Lung (tissue), 12 donors: ENCODE measurements around the gene EMD. TPM values are rescaled to one million over a fixed set of nuclear protein-coding genes. Genes with fewer than 3 reads are reported as not detected.

ENCODE experiments used
- ATAC-seq: fragments of 200-7000 bp; cut with Tn5 transposase; one replicate; pipeline ENCODE4 v1.9.1; 2020; ENCODE audit warnings: moderate number of reproducible peaks; ENCODE audit not compliant: insufficient read depth, low FRiP score
- DNase-seq, 3 donors: peaks; one replicate each; pipeline ENCODE4 v3.0.0-alpha.2; 2013 to 2017
- H3K27ac ChIP-seq, 2 donors: one replicate each; pipeline ENCODE4 v1.5.1; 2013; ENCODE audit warnings: mild to moderate bottlenecking in 2 of 2, moderate library complexity in 2 of 2, control low read depth in 1 of 2, inconsistent platforms in 1 of 2, low read depth in 1 of 2, low read length in 1 of 2
- H3K27me3 ChIP-seq, 3 donors: one replicate each; pipeline ENCODE4 v1.5.1; 2013; ENCODE audit warnings: low read length in 2 of 3; ENCODE audit not compliant: control insufficient read depth in 3 of 3, insufficient read depth in 3 of 3
- H3K36me3 ChIP-seq, 4 donors: one replicate each; pipeline ENCODE4 v1.5.1; 2013; ENCODE audit warnings: low read length in 4 of 4, mild to moderate bottlenecking in 1 of 4, moderate library complexity in 1 of 4; ENCODE audit not compliant: control insufficient read depth in 4 of 4, insufficient read depth in 4 of 4
- H3K4me1 ChIP-seq, 5 donors: one replicate each; pipeline ENCODE4 v1.5.1; 2013; ENCODE audit warnings: low read length in 5 of 5, mild to moderate bottlenecking in 2 of 5, moderate library complexity in 1 of 5; ENCODE audit not compliant: control insufficient read depth in 5 of 5, insufficient read depth in 5 of 5
- H3K4me3 ChIP-seq: one replicate; pipeline ENCODE4 v1.5.1; 2013; ENCODE audit warnings: mild to moderate bottlenecking, control low read depth, moderate library complexity
- H3K9ac ChIP-seq, 2 donors: one replicate each; pipeline ENCODE4 v1.5.1; 2013; ENCODE audit warnings: low read length in 2 of 2, control low read depth in 1 of 2; ENCODE audit not compliant: insufficient read depth in 1 of 2
- H3K9me3 ChIP-seq, 4 donors: one replicate each; pipeline ENCODE4 v1.5.1; 2013; ENCODE audit warnings: low read length in 3 of 4, mild to moderate bottlenecking in 1 of 4, moderate library complexity in 1 of 4; ENCODE audit not compliant: control insufficient read depth in 4 of 4, insufficient read depth in 3 of 4
- CTCF ChIP-seq: IDR thresholded peaks from 2 replicates; pipeline ENCODE4 v1.5.1; 2012; ENCODE audit warnings: mild to moderate bottlenecking; ENCODE audit errors: control extremely low read depth, extremely low read depth
- WGBS, 2 donors: extraction: QIAGEN DNeasy Blood & Tissue Kit; methylation state at CpG; one replicate each; pipeline ENCODE4 v1.1.7; 2013; 5-methylcytosine and 5-hydroxymethylcytosine counted together
- polyA plus RNA-seq, 2 donors: library from polyadenylated mRNA; stranded (reverse); fragments of 200-250 nt; gene quantifications; one replicate each; pipeline ENCODE4 v1.2.1, GENCODE V29; 2013
- total RNA-seq, 2 donors: library from RNA; depleted of rRNA in 1 of 2; stranded (reverse); fragments of >200 nt in 1 of 2; gene quantifications; one replicate each; pipeline ENCODE4 v1.2.1, GENCODE V29; 2014 to 2021
- donor health status: control.
- donor health status: control.
- donor health status: Bipolar disorder and iron deficiency.
- donor health status: healthy.
- donor health status: DM: yes; HTN: yes; CAD: no.

EMD gene
- total and polyA plus RNA-seq, 4 donors: 33.0 to 108 (median 74.8) TPM

- no peaks in the 10 kb centered on the region for H3K4me1 ChIP-seq
- H3K9ac ChIP-seq: no peak overlapping the region
- peak overlapping the region in 1 of 2 donors; percentile 11 for H3K27ac ChIP-seq
- DNase-seq (no peak), ATAC-seq (no peak)
- H3K36me3 ChIP-seq: peaks cover 34 to 78% (median 45%) of the 10 kb centered on the region in 4 donors
- H3K27me3 ChIP-seq: no peaks in the 10 kb centered on the region
- 94 to 97% methylated on average over 30 to 41 of the region's 41 CpGs for WGBS, 2 donors
- no peak overlapping the region for H3K4me3 ChIP-seq
- no peak for TF ChIP-seq CTCF
- peaks cover 0 to 6% (median 0%) of the 10 kb centered on the region in 4 donors for H3K9me3 ChIP-seq
Measured at GRCh38 chrX:154359362-154360154, 19.5 kb upstream of the EMD start.

- Histone ChIP-seq H3K27ac (peak overlapping the region in 1 of 2 donors; percentile 11), H3K4me3 (no peak overlapping the region), H3K9me3 (peaks cover 0 to 9% (median 0%) of the 10 kb centered on the region in 4 donors), H3K9ac (no peak overlapping the region), H3K36me3 (peaks cover 34 to 80% (median 45%) of the 10 kb centered on the region in 4 donors), H3K27me3 (no peaks in the 10 kb centered on the region), H3K4me1 (no peaks in the 10 kb centered on the region)
- no peak for TF ChIP-seq CTCF
- DNase-seq (no peak), ATAC-seq (no peak)
- whole genome bisulfite sequencing, 2 donors: 90 to 96% methylated on average over 19 to 34 of the region's 34 CpGs
Measured at GRCh38 chrX:154360155-154360713, 18.9 kb upstream of the EMD start.

- Histone ChIP-seq H3K27me3 (no peaks in the 10 kb centered on the region), H3K4me3 (no peak overlapping the region), H3K9ac (no peak overlapping the region), H3K4me1 (no peaks in the 10 kb centered on the region), H3K9me3 (peaks cover 0 to 11% (median 0%) of the 10 kb centered on the region in 4 donors), H3K36me3 (peaks cover 43 to 80% (median 49%) of the 10 kb centered on the region in 4 donors), H3K27ac (no peak overlapping the region)
- no peak for TF ChIP-seq CTCF
- 91 to 95% methylated on average over 24 to 30 of the region's 30 CpGs for WGBS, 2 donors
- ATAC-seq: no peak
- no peak for DNase-seq
Measured at GRCh38 chrX:154362085-154362742, 16.9 kb upstream of the EMD start.
